ENCODE measurements around the gene PEAK1.

PEAK1 gene

DNA sequence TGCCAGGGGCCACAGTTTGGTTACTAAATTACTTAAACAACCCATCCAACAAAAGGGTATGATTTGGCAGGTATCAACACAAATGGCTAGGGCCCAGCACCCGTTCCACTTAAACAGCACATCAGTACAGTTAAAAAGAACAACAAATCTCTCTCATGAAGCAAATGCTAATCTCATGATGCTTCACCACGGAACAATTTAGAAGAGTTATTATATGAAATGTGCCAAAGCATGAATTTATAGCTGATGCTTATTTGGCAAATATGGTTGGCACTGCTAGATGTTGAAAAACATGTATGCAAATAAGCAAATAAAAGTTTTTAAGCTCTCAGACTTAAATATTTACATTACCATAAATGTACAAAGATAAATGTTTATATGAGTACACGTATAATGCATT is 2.3 kb downstream of the PEAK1 start:
- no peak for ATAC-seq
- TF ChIP-seq POU6F1 (CRISPR knock-in tag; IDR thresholded peaks at IDR 0.05; ENCODE audit: borderline replicate concordance, low read depth) = no peak
- TF ChIP-seq, protein P1, sequence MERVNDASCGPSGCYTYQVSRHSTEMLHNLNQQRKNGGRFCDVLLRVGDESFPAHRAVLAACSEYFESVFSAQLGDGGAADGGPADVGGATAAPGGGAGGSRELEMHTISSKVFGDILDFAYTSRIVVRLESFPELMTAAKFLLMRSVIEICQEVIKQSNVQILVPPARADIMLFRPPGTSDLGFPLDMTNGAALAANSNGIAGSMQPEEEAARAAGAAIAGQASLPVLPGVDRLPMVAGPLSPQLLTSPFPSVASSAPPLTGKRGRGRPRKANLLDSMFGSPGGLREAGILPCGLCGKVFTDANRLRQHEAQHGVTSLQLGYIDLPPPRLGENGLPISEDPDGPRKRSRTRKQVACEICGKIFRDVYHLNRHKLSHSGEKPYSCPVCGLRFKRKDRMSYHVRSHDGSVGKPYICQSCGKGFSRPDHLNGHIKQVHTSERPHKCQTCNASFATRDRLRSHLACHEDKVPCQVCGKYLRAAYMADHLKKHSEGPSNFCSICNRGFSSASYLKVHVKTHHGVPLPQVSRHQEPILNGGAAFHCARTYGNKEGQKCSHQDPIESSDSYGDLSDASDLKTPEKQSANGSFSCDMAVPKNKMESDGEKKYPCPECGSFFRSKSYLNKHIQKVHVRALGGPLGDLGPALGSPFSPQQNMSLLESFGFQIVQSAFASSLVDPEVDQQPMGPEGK (CRISPR knock-in tag; IDR thresholded peaks at IDR 0.05; ENCODE audit: borderline replicate concordance) = no peak
- TF ChIP-seq SNAI2 (CRISPR knock-in tag; IDR thresholded peaks at IDR 0.05) = no peak
- TF ChIP-seq TOX (CRISPR knock-in tag; IDR thresholded peaks at IDR 0.05; ENCODE audit: borderline replicate concordance) = no peak
- TF ChIP-seq, protein P2, sequence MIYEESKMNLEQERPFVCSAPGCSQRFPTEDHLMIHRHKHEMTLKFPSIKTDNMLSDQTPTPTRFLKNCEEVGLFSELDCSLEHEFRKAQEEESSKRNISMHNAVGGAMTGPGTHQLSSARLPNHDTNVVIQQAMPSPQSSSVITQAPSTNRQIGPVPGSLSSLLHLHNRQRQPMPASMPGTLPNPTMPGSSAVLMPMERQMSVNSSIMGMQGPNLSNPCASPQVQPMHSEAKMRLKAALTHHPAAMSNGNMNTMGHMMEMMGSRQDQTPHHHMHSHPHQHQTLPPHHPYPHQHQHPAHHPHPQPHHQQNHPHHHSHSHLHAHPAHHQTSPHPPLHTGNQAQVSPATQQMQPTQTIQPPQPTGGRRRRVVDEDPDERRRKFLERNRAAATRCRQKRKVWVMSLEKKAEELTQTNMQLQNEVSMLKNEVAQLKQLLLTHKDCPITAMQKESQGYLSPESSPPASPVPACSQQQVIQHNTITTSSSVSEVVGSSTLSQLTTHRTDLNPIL (CRISPR knock-in tag; IDR thresholded peaks at IDR 0.05; ENCODE audit: low read depth) = no peak
- no peak for TF ChIP-seq PPARA (CRISPR knock-in tag; IDR thresholded peaks at IDR 0.05; ENCODE audit: borderline replicate concordance)
- no peak for TF ChIP-seq TCF4 (CRISPR knock-in tag; IDR thresholded peaks at IDR 0.05; ENCODE audit: borderline replicate concordance)
- no peak for TF ChIP-seq TSHZ2 (CRISPR knock-in tag; IDR thresholded peaks at IDR 0.05)
- no peak for TF ChIP-seq ZNF8 (CRISPR knock-in tag; IDR thresholded peaks at IDR 0.05)
- TF ChIP-seq ESRRG (CRISPR knock-in tag; IDR thresholded peaks at IDR 0.05) = no peak
- TF ChIP-seq CSDC2 (CRISPR knock-in tag; IDR thresholded peaks at IDR 0.05) = no peak
- TF ChIP-seq GLIS3 (CRISPR knock-in tag; IDR thresholded peaks at IDR 0.05) = no peak
- TF ChIP-seq ZNF70 (CRISPR knock-in tag; IDR thresholded peaks at IDR 0.05) = no peak
- no peak for TF ChIP-seq ZC3H10 (CRISPR knock-in tag; IDR thresholded peaks at IDR 0.05)
- TF ChIP-seq ARNTL (CRISPR knock-in tag; IDR thresholded peaks at IDR 0.05; ENCODE audit: borderline replicate concordance, low read depth) = no peak
- no peak for TF ChIP-seq BACH2 (CRISPR knock-in tag; IDR thresholded peaks at IDR 0.05; ENCODE audit: borderline replicate concordance)
- TF ChIP-seq ISL1 (CRISPR knock-in tag; IDR thresholded peaks at IDR 0.05) = no peak
- TF ChIP-seq, protein P3, sequence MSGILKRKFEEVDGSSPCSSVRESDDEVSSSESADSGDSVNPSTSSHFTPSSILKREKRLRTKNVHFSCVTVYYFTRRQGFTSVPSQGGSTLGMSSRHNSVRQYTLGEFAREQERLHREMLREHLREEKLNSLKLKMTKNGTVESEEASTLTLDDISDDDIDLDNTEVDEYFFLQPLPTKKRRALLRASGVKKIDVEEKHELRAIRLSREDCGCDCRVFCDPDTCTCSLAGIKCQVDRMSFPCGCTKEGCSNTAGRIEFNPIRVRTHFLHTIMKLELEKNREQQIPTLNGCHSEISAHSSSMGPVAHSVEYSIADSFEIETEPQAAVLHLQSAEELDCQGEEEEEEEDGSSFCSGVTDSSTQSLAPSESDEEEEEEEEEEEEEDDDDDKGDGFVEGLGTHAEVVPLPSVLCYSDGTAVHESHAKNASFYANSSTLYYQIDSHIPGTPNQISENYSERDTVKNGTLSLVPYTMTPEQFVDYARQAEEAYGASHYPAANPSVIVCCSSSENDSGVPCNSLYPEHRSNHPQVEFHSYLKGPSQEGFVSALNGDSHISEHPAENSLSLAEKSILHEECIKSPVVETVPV (CRISPR knock-in tag; IDR thresholded peaks at IDR 0.05) = no peak

DNA sequence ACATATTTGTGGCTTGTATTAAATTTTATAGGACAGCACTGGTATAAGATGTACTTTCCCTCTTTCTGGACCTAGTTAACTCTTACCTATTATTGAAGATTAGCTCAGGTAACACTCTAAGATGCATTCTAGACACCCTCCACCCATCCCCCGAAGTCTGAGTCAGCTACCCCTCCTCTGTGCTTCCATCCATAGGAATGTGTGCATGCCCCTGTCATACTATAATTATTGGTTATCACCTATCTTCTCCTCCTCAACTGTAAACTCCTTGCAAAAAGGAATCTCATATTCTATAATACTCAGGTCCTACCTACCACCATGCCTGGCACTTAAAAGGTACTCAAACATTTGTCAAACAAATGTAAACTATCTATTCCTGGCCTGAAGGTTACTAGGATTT is 3.0 kb downstream of the PEAK1 start:
- ATAC-seq = no peak
- TF ChIP-seq ZFP3 (CRISPR knock-in tag; IDR thresholded peaks at IDR 0.05) = no peak
- no peak for TF ChIP-seq TSHZ2 (CRISPR knock-in tag; IDR thresholded peaks at IDR 0.05)
- TF ChIP-seq ISL1 (CRISPR knock-in tag; IDR thresholded peaks at IDR 0.05) = no peak
- TF ChIP-seq GLIS3 (CRISPR knock-in tag; IDR thresholded peaks at IDR 0.05) = no peak
- no peak for TF ChIP-seq ARNTL (CRISPR knock-in tag; IDR thresholded peaks at IDR 0.05; ENCODE audit: borderline replicate concordance, low read depth)
- no peak for TF ChIP-seq ESRRG (CRISPR knock-in tag; IDR thresholded peaks at IDR 0.05)
- no peak for TF ChIP-seq BACH2 (CRISPR knock-in tag; IDR thresholded peaks at IDR 0.05; ENCODE audit: borderline replicate concordance)
- TF ChIP-seq ZC3H10 (CRISPR knock-in tag; IDR thresholded peaks at IDR 0.05) = no peak
- TF ChIP-seq CSDC2 (CRISPR knock-in tag; IDR thresholded peaks at IDR 0.05) = no peak
- no peak for TF ChIP-seq ZNF8 (CRISPR knock-in tag; IDR thresholded peaks at IDR 0.05)
- TF ChIP-seq, protein P3 (CRISPR knock-in tag; IDR thresholded peaks at IDR 0.05) = no peak
- no peak for TF ChIP-seq POU6F1 (CRISPR knock-in tag; IDR thresholded peaks at IDR 0.05; ENCODE audit: borderline replicate concordance, low read depth)
- TF ChIP-seq, protein P2 (CRISPR knock-in tag; IDR thresholded peaks at IDR 0.05; ENCODE audit: low read depth) = no peak
- TF ChIP-seq PPARA (CRISPR knock-in tag; IDR thresholded peaks at IDR 0.05; ENCODE audit: borderline replicate concordance) = no peak

Measured in SK-N-SH treated with all-trans-retinoic acid at 6 μM for 48 hours (cell line).